GM20431 (cell line): Measurements from ENCODE around the gene ZC3H12C.

ENCODE experiments used
- in situ Hi-C: fragments of 300-500 bp; cut with MseI, MboI; formaldehyde crosslinking; loops from one replicate; pipeline ENCODE4 v1.15.0; 2020; ENCODE audit warnings: low sequenced_read_pairs; ENCODE audit not compliant: unreplicated experiment

ZC3H12C gene

GRCh38 chr11:110131386-110132123 lies 38.4 kb downstream of the ZC3H12C start:
- in situ Hi-C loops, result no loop called here

GRCh38 chr11:110133160-110133559 lies 40.0 kb downstream of the ZC3H12C start:
- in situ Hi-C loops, result no loop called here

GRCh38 chr11:110134110-110134509 lies 40.9 kb downstream of the ZC3H12C start:
- in situ Hi-C loops, result no loop called here

GRCh38 chr11:110141812-110142211 lies 48.6 kb downstream of the ZC3H12C start:
- in situ Hi-C loops, result no loop called here

GRCh38 chr11:110147962-110148709 lies 54.9 kb downstream of the ZC3H12C start:
- in situ Hi-C loops, result no loop called here

GRCh38 chr11:110148775-110149744 lies 55.9 kb downstream of the ZC3H12C start:
- in situ Hi-C loops, result no loop called here

GRCh38 chr11:110152199-110152598 lies 59.0 kb downstream of the ZC3H12C start:
- in situ Hi-C loops, result no loop called here

GRCh38 chr11:110153474-110153873 lies 60.3 kb downstream of the ZC3H12C start:
- in situ Hi-C loops, result no loop called here

- in situ Hi-C loops, result no loop called here
Observed at GRCh38 chr11:110156503-110156902, 63.3 kb downstream of the ZC3H12C start.

GRCh38 chr11:110158317-110159200 lies 65.4 kb downstream of the ZC3H12C start:
- in situ Hi-C loops, result no loop called here

- in situ Hi-C loops, result no loop called here
Observed at GRCh38 chr11:110159476-110159875, 66.3 kb downstream of the ZC3H12C start.

GRCh38 chr11:110160016-110160415 lies 66.8 kb downstream of the ZC3H12C start:
- in situ Hi-C loops, result no loop called here

GRCh38 chr11:110160437-110160836 lies 67.2 kb downstream of the ZC3H12C start:
- in situ Hi-C loops, result no loop called here

GRCh38 chr11:110161061-110161460 lies 67.9 kb downstream of the ZC3H12C start:
- in situ Hi-C loops, result no loop called here

GRCh38 chr11:110162216-110162615 lies 69.0 kb downstream of the ZC3H12C start:
- in situ Hi-C loops, result no loop called here

- in situ Hi-C loops, result no loop called here
Observed at GRCh38 chr11:110165039-110165925, 72.1 kb downstream of the ZC3H12C start.

GRCh38 chr11:110168033-110168803 lies 75.0 kb downstream of the ZC3H12C start:
- in situ Hi-C loops, result no loop called here

- in situ Hi-C loops, result no loop called here
Observed at GRCh38 chr11:110169738-110170137, 76.5 kb downstream of the ZC3H12C start.
